Inflammatory macrophage (primary cell): Measurements from ENCODE around the gene LTN1.

Source experiments
- DNase-seq, 2 donors: peaks; one replicate each; pipeline ENCODE4 v3.0.0-alpha.2; 2020 to 2022

LTN1 gene

DNA sequence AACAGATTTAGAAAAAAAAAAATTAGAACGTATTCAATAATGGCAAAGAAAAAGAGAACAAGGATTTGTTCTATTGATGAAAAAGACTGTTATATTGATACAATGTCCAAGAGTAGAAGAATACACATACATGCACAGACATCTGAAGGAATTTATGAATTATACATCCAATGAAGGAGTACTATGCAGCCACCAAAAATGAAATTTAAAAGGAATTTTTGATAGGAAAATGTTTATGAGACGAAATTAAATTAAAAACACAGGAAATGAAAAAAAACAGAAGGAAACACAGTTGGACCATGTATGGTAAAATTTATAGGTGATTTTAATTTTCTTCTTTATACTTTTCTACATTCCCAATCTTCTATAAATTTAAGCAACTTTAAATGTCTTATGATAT, 110.3 kb downstream of the LTN1 start:
- no peak for DNase-seq
